Measurements from ENCODE around the gene TNNI2.

- TF ChIP-seq EZH2phosphoT487 (IDR thresholded peaks at IDR 0.05; ENCODE audit: borderline replicate concordance, low read length) (no peak), CTCF (conservative IDR thresholded peaks at IDR 0.05; ENCODE audit: low read depth, low read length) (no peak), EZH2 (IDR thresholded peaks at IDR 0.05; ENCODE audit: low read length, unreplicated experiment) (no peak)
Observed at GRCh38 chr11:1855886-1856265, 17.1 kb downstream of the TNNI2 start.

All from PC-3 (cell line).